ENCODE data around the gene NHSL2. TPM values are rescaled to one million over a fixed set of nuclear protein-coding genes. Genes with fewer than 3 reads are reported as not detected.

The NHSL2 gene
- total RNA-seq, 1 donor from 2014 or later: 57.6 TPM

GRCh38 chrX:72107841-72108595, 197.4 kb downstream of the NHSL2 start:
- TF ChIP-seq, protein P1, sequence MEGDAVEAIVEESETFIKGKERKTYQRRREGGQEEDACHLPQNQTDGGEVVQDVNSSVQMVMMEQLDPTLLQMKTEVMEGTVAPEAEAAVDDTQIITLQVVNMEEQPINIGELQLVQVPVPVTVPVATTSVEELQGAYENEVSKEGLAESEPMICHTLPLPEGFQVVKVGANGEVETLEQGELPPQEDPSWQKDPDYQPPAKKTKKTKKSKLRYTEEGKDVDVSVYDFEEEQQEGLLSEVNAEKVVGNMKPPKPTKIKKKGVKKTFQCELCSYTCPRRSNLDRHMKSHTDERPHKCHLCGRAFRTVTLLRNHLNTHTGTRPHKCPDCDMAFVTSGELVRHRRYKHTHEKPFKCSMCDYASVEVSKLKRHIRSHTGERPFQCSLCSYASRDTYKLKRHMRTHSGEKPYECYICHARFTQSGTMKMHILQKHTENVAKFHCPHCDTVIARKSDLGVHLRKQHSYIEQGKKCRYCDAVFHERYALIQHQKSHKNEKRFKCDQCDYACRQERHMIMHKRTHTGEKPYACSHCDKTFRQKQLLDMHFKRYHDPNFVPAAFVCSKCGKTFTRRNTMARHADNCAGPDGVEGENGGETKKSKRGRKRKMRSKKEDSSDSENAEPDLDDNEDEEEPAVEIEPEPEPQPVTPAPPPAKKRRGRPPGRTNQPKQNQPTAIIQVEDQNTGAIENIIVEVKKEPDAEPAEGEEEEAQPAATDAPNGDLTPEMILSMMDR (IDR thresholded peaks at IDR 0.05; ENCODE audit: unreplicated experiment): no peak
- no peaks in the 10 kb centered on the region for H3K27me3 Mint-ChIP-seq (ENCODE audit: unreplicated experiment)
- peak overlapping the region; percentile 40 for H3K27ac Mint-ChIP-seq (ENCODE audit: unreplicated experiment)
- peak overlapping the region; percentile 70 for H3K4me3 Mint-ChIP-seq (ENCODE audit: unreplicated experiment)
- peaks cover 31% of the 10 kb centered on the region for H3K36me3 Mint-ChIP-seq (ENCODE audit: low read depth, unreplicated experiment)
- DNase-seq (ENCODE audit: low spot score): no peak
- no peaks in the 10 kb centered on the region for H3K9me3 Mint-ChIP-seq (ENCODE audit: unreplicated experiment)
- H3K4me1 Mint-ChIP-seq (ENCODE audit: unreplicated experiment): peaks cover 23% of the 10 kb centered on the region

- H3K9me3 Mint-ChIP-seq (ENCODE audit: unreplicated experiment): no peaks in the 10 kb centered on the region
- no peaks in the 10 kb centered on the region for H3K27me3 Mint-ChIP-seq (ENCODE audit: unreplicated experiment)
- no peak overlapping the region for H3K27ac Mint-ChIP-seq (ENCODE audit: unreplicated experiment)
These were observed 198.0 kb downstream of the NHSL2 start for GRCh38 chrX:72108666-72109065.

DNA sequence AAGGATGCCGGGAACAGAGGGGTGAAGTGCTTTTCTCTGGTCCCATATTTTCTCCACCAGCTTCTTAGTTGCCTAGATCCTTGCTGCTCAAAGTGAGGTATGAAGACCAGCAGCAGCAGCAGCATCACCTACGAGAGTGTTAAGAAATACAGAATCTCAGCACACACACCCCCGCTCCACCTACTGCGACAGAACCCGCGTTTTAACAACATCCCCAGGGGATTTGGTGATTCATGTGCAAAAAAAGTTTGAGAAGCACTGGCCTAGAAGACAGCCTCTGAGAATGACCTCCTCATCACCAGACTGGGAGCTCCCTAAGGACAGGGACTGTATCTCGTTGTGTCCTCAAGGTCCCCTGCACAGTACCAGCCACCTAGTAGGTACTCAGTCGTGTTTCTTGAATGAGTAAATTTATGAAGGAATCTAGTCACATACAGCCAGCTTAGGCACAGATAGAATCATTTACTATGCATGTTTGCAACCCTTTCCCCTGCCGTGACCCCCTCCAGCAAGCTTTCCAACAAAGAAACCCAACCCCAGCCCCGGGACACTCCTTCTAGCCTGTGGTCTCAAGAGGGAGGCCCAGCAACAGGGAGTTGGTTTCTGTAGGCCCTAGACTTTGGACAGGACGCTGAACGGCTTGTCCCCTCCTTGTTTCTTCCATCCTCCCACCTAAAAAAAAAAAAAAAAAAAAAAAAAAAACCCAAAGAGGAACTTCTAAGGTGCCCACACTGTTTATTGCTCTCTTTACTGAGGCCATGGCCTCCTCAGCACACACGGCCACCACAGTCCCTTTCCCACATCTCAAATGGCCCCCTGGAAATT, 199.6 kb downstream of the NHSL2 start:
- Mint-ChIP-seq H3K27ac (ENCODE audit: unreplicated experiment) (no peak overlapping the region), H3K27me3 (ENCODE audit: unreplicated experiment) (no peaks in the 10 kb centered on the region), H3K4me1 (ENCODE audit: unreplicated experiment) (peaks cover 31% of the 10 kb centered on the region), H3K36me3 (ENCODE audit: low read depth, unreplicated experiment) (peaks cover 23% of the 10 kb centered on the region), H3K9me3 (ENCODE audit: unreplicated experiment) (no peaks in the 10 kb centered on the region), H3K4me3 (ENCODE audit: unreplicated experiment) (no peak overlapping the region)
- TF ChIP-seq, protein P1 (IDR thresholded peaks at IDR 0.05; ENCODE audit: unreplicated experiment): no peak
- no peak for DNase-seq (ENCODE audit: low spot score)

More at GRCh38 chrX:72108666-72109065, 198.0 kb downstream of the NHSL2 start:
- TF ChIP-seq, protein P1 (IDR thresholded peaks at IDR 0.05; ENCODE audit: unreplicated experiment): no peak
- Mint-ChIP-seq H3K4me1 (ENCODE audit: unreplicated experiment) (peaks cover 29% of the 10 kb centered on the region), H3K4me3 (ENCODE audit: unreplicated experiment) (peak overlapping the region; percentile 18), H3K36me3 (ENCODE audit: low read depth, unreplicated experiment) (peaks cover 31% of the 10 kb centered on the region)
- no peak for DNase-seq (ENCODE audit: low spot score)

GRCh38 chrX:72110876-72111708, 200.4 kb downstream of the NHSL2 start:
- H3K27ac Mint-ChIP-seq (ENCODE audit: unreplicated experiment): no peak overlapping the region
- TF ChIP-seq, protein P1 (IDR thresholded peaks at IDR 0.05; ENCODE audit: unreplicated experiment): no peak
- peaks cover 36% of the 10 kb centered on the region for H3K4me1 Mint-ChIP-seq (ENCODE audit: unreplicated experiment)
- H3K4me3 Mint-ChIP-seq (ENCODE audit: unreplicated experiment): no peak overlapping the region
- DNase-seq (ENCODE audit: low spot score): no peak
- H3K9me3 Mint-ChIP-seq (ENCODE audit: unreplicated experiment): no peaks in the 10 kb centered on the region
- no peaks in the 10 kb centered on the region for H3K27me3 Mint-ChIP-seq (ENCODE audit: unreplicated experiment)
- H3K36me3 Mint-ChIP-seq (ENCODE audit: low read depth, unreplicated experiment): peaks cover 23% of the 10 kb centered on the region

Data from endothelial cell (in vitro differentiated cells).